Measurements from ENCODE around the gene PCDHAC1.
A peak's percentile ranks its signal among the peaks of the same experiment; 100 is the strongest.

Gene PCDHAC1

GRCh38 chr5:140881889-140882590, 44.1 kb upstream of the PCDHAC1 start, which contains the start of gene PCDHA13:
Gene PCDHA13, plus strand, starts transcription at chr5:140882124. Its CDS starts 145 bp downstream, at chr5:140882269.
- no peaks in the 10 kb centered on the region for H3K27me3 ChIP-seq (ENCODE audit: control insufficient read depth, low read length)
- no peak within 1 kb of the TSS for H3K4me3 ChIP-seq (ENCODE audit: low read length)
- H3K27ac ChIP-seq (ENCODE audit: low read depth, low read length): no peak within 1 kb of the TSS
- H3K79me2 ChIP-seq (ENCODE audit: control insufficient read depth, low read length): no peaks in the 10 kb centered on the region
- H3K9me3 ChIP-seq (ENCODE audit: control insufficient read depth, insufficient read depth, low read length): no peaks in the 10 kb centered on the region; the same call in 1 of the 2 replicates
- H3K4me2 ChIP-seq (ENCODE audit: low read length): no peak within 1 kb of the TSS
- no peaks in the 10 kb centered on the region for H3F3A ChIP-seq (ENCODE audit: control insufficient read depth, insufficient read depth)
- H4K20me1 ChIP-seq (ENCODE audit: control insufficient read depth, insufficient read depth, low read depth, low read length): no peaks in the 10 kb centered on the region
- no peaks in the 10 kb centered on the region for H3K9me2 ChIP-seq (replicated peaks; ENCODE audit: control insufficient read depth, low read length)
- no peaks in the 10 kb centered on the region for H3K36me3 ChIP-seq (ENCODE audit: control insufficient read depth, low read length)
- H3K4me1 ChIP-seq (ENCODE audit: control insufficient read depth, low read length): no peaks in the 10 kb centered on the region
- TF ChIP-seq CTCF (IDR thresholded peaks at IDR 0.05; ENCODE audit: low read depth, low read length, poor library complexity, severe bottlenecking) (no peak), EZH2phosphoT487 (IDR thresholded peaks at IDR 0.05; ENCODE audit: borderline replicate concordance, low read length) (no peak)

GRCh38 chr5:140882591-140882899, 43.6 kb upstream of the PCDHAC1 start:
- Histone ChIP-seq H4K20me1 (ENCODE audit: control insufficient read depth, insufficient read depth, low read depth, low read length) (no peaks in the 10 kb centered on the region), H3K9me3 (ENCODE audit: control insufficient read depth, insufficient read depth, low read length) (no peaks in the 10 kb centered on the region; the same call in 1 of the 2 replicates), H3K4me1 (ENCODE audit: control insufficient read depth, low read length) (no peaks in the 10 kb centered on the region), H3K9me2 (replicated peaks; ENCODE audit: control insufficient read depth, low read length) (no peaks in the 10 kb centered on the region), H3K36me3 (ENCODE audit: control insufficient read depth, low read length) (no peaks in the 10 kb centered on the region), H3K79me2 (ENCODE audit: control insufficient read depth, low read length) (no peaks in the 10 kb centered on the region), H3K27me3 (ENCODE audit: control insufficient read depth, low read length) (no peaks in the 10 kb centered on the region), H3K4me3 (ENCODE audit: low read length) (no peak overlapping the region), H3K4me2 (ENCODE audit: low read length) (no peak overlapping the region), H3K27ac (ENCODE audit: low read depth, low read length) (no peak overlapping the region), H3F3A (ENCODE audit: control insufficient read depth, insufficient read depth) (no peaks in the 10 kb centered on the region)
- TF ChIP-seq CTCF (IDR thresholded peaks at IDR 0.05; ENCODE audit: low read depth, low read length, poor library complexity, severe bottlenecking) (peak; percentile 41), EZH2phosphoT487 (IDR thresholded peaks at IDR 0.05; ENCODE audit: borderline replicate concordance, low read length) (no peak)

- H3K9me3 ChIP-seq (ENCODE audit: control insufficient read depth, insufficient read depth, low read length): no peaks in the 10 kb centered on the region; the same call in 1 of the 2 replicates
- no peaks in the 10 kb centered on the region for H3K4me1 ChIP-seq (ENCODE audit: control insufficient read depth, low read length)
- no peak overlapping the region for H3K27ac ChIP-seq (ENCODE audit: low read depth, low read length)
- no peaks in the 10 kb centered on the region for H4K20me1 ChIP-seq (ENCODE audit: control insufficient read depth, insufficient read depth, low read depth, low read length)
- no peaks in the 10 kb centered on the region for H3K79me2 ChIP-seq (ENCODE audit: control insufficient read depth, low read length)
- no peaks in the 10 kb centered on the region for H3F3A ChIP-seq (ENCODE audit: control insufficient read depth, insufficient read depth)
- H3K9me2 ChIP-seq (replicated peaks; ENCODE audit: control insufficient read depth, low read length): no peaks in the 10 kb centered on the region
- H3K27me3 ChIP-seq (ENCODE audit: control insufficient read depth, low read length): no peaks in the 10 kb centered on the region
- no peaks in the 10 kb centered on the region for H3K36me3 ChIP-seq (ENCODE audit: control insufficient read depth, low read length)
- H3K4me3 ChIP-seq (ENCODE audit: low read length): no peak overlapping the region
- no peak overlapping the region for H3K4me2 ChIP-seq (ENCODE audit: low read length)
- TF ChIP-seq EZH2phosphoT487 (IDR thresholded peaks at IDR 0.05; ENCODE audit: borderline replicate concordance, low read length): no peak
- TF ChIP-seq CTCF (IDR thresholded peaks at IDR 0.05; ENCODE audit: low read depth, low read length, poor library complexity, severe bottlenecking): no peak
Observed at GRCh38 chr5:140883373-140883772, 42.7 kb upstream of the PCDHAC1 start.
